K562 (cell line): ENCODE measurements around the gene STK24. TPM values are rescaled to one million over a fixed set of nuclear protein-coding genes. Genes with fewer than 3 reads are reported as not detected.

ENCODE experiments used
- CC2D1A ChIP-seq: fragments of 450-650 bp; IDR thresholded peaks from 2 replicates; pipeline ENCODE4 v1.6.1; 2017; ENCODE audit warnings: mild to moderate bottlenecking
- CHCHD3 ChIP-seq: fragments of 250-450 bp; sonication (Bioruptor Pico); IDR thresholded peaks from 2 replicates; pipeline ENCODE4 v2.1.2; 2022; ENCODE audit warnings: mild to moderate bottlenecking
- CREBBP ChIP-seq: IDR thresholded peaks from one replicate; pipeline ENCODE4 v1.6.1; 2012; ENCODE audit warnings: low read depth, mild to moderate bottlenecking, control low read depth, inconsistent platforms, low read length
- ELF1 ChIP-seq: fragments of 200-800 bp; sonication (Bioruptor generic); IDR thresholded peaks from 2 replicates; pipeline ENCODE4 v1.6.1; 2016; ENCODE audit warnings: missing genetic modification characterization, missing compliant biosample characterization
- GABPB1 ChIP-seq: sonication (generic); formaldehyde crosslinking; IDR thresholded peaks from 2 replicates; pipeline ENCODE4 v1.8.0; 2022; ENCODE audit warnings: mild to moderate bottlenecking, missing genetic modification reagents
- GATAD2A ChIP-seq: fragments of 450-650 bp; IDR thresholded peaks from 2 replicates; pipeline ENCODE4 v1.6.1; 2017
- HDAC8 ChIP-seq: fragments of 450-650 bp; IDR thresholded peaks from 2 replicates; pipeline ENCODE4 v1.6.1; 2016; ENCODE audit warnings: mild to moderate bottlenecking, missing genetic modification characterization, moderate library complexity, missing compliant biosample characterization
- MAZ ChIP-seq, 2 experiments: fragments of 450-650 bp in 1 of 2; sonication (generic) in 1 of 2; formaldehyde crosslinking; IDR thresholded peaks in 1 of 2; conservative IDR thresholded peaks in 1 of 2; 2 replicates each; pipeline versions ENCODE4 v1.4.0 to v1.5.0; 2020; ENCODE audit warnings: mild to moderate bottlenecking in 1 of 2, missing genetic modification reagents in 1 of 2
- NFIC ChIP-seq: fragments of 450-650 bp; IDR thresholded peaks from 2 replicates; pipeline ENCODE4 v1.6.1; 2017; ENCODE audit warnings: mild to moderate bottlenecking, inconsistent platforms
- REST ChIP-seq, 2 experiments: fragments of 450-650 bp; formaldehyde crosslinking in 1 of 2; IDR thresholded peaks; 2 replicates each; pipeline versions ENCODE4 v1.4.0 to v1.6.1; 2014 to 2020; ENCODE audit warnings: mild to moderate bottlenecking in 2 of 2, borderline replicate concordance in 1 of 2, low read depth in 1 of 2
- SMC3 ChIP-seq: conservative IDR thresholded peaks from 2 replicates; pipeline ENCODE4 v1.6.1; 2011; ENCODE audit warnings: low read depth, low read length, improper control_type of control experiment; ENCODE audit not compliant: insufficient read depth
- STAG1 ChIP-seq: sonication (generic); formaldehyde crosslinking; IDR thresholded peaks from 2 replicates; pipeline ENCODE4 v1.5.0; 2020; ENCODE audit warnings: missing genetic modification reagents, borderline replicate concordance
- TAF7 ChIP-seq: fragments of 450-650 bp; IDR thresholded peaks from 2 replicates; pipeline ENCODE4 v1.6.1; 2016; ENCODE audit warnings: missing genetic modification characterization, missing compliant biosample characterization
- TRIM24 ChIP-seq, 2 experiments: fragments of 450-650 bp; IDR thresholded peaks; 2 replicates each; pipeline ENCODE4 v1.6.1; 2016
- ZNF121 ChIP-seq: sonication (generic); formaldehyde crosslinking; conservative IDR thresholded peaks from 2 replicates; pipeline ENCODE4 v1.8.0; 2022; ENCODE audit warnings: missing genetic modification reagents
- ZNF124 ChIP-seq: sonication (generic); formaldehyde crosslinking; IDR thresholded peaks from 2 replicates; pipeline ENCODE4 v1.8.1; 2022; ENCODE audit warnings: missing genetic modification reagents
- ZNF3 ChIP-seq: fragments of 250-450 bp; sonication (Bioruptor Pico); IDR thresholded peaks from 2 replicates; pipeline ENCODE4 v1.5.0; 2021; ENCODE audit warnings: mild to moderate bottlenecking, moderate library complexity
- ZNF408 ChIP-seq: fragments of 250-450 bp; sonication (Bioruptor Pico); IDR thresholded peaks from 2 replicates; pipeline ENCODE4 v1.4.0; 2020; ENCODE audit warnings: low read depth, mild to moderate bottlenecking, moderate library complexity
- polyA plus RNA-seq, 8 experiments: library from polyadenylated mRNA; depleted of rRNA in 4 of 8; stranded (reverse) in 5 of 8; unstranded in 3 of 8; fragments of >200 nt; fragmentation: Nextera tagmentation in 2 of 8; fragmentation: Illumina TruSeq in 1 of 8; extraction: Ambion mirVana in 2 of 8; extraction: Trizol in 1 of 8; gene quantifications; 2 replicates each; pipeline versions ENCODE4 v1.2.1 to v1.2.3, GENCODE V29; 2011 to 2014; ENCODE audit warnings: inconsistent platforms in 1 of 8, missing spikeins in 1 of 8
- total RNA-seq, 7 experiments: library from RNA; depleted of rRNA in 6 of 7; stranded (reverse); fragments of >200 nt in 6 of 7; fragmentation: Illumina TruSeq in 2 of 7; extraction: Trizol in 2 of 7; gene quantifications; 2 replicates each; pipeline versions ENCODE4 v1.2.1 to v1.2.3, GENCODE V29; 2011 to 2021; ENCODE audit warnings: low replicate concordance in 1 of 7
- TF ChIP-seq, protein P1 (sequence below): sonication (generic); formaldehyde crosslinking; IDR thresholded peaks from 2 replicates; pipeline ENCODE4 v1.4.0; 2020; ENCODE audit warnings: mild to moderate bottlenecking, missing genetic modification reagents

STK24 gene
- total and polyA plus RNA-seq, 9 of the 15 experiments (the other 6 are each of a cell fraction or from before 2014, with no cell fraction given): 3.8 to 78.4 (median 28.2) TPM

DNA sequence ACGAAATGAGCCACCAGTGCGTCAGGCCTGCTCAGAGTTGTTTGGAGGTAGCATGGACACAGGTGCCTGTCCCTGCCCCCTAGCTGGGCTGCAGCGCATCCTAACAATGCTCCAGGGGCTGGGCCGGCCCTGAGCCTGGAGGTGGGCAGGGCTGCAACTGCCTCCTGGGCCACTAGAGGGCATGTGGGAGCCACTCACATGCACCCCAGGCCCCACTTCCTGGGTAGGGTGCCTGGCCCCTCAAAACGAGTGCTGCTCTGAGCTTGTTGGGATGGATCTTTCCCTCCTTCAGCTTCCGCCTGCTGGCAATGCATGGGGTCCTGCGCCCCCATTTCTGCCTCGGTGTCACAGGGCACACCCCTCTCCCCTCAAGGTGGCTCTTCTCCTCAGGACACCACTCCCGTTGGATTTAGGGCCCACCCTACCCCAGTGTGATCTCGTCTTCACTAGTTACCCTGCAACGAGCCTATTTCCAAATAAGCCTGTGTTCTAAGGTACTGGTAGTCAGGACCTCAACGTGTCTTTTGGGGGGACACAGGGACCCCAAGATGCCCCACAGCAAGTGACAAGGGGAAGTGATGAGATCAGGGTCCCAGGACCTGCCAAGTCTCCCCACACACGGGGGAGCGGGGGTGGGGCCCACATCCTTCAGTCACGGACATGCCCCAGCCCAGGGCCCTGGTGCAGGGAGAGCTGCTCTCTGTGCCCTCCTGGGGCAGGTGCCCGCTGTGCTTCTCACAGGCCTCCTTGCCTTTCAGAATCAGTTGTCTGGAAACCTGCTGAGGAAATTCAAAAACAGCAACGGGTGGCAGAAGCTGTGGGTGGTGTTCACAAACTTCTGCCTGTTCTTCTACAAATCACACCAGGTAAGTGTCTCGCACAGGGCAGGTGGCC, 131.3 kb downstream of the STK24 start (continued):
- TF ChIP-seq REST (IDR thresholded peaks at IDR 0.05; ENCODE audit: borderline replicate concordance) (peak; percentile 77), REST (CRISPR knock-in tag; IDR thresholded peaks at IDR 0.05; ENCODE audit: low read depth) (no peak), NFIC (no peak), STAG1 (CRISPR knock-in tag) (peak; percentile 76; the same call in 1 of the 2 replicates), TRIM24 (IDR thresholded peaks at IDR 0.05) (no peak), GATAD2A (no peak), SMC3 (peak; percentile 84), ZNF408 (CRISPR knock-in tag) (no peak), CC2D1A (0 out of 2 replicates have a peak, but pooled peaks have one; percentile 19), TAF7 (no peak), CREBBP (no peak), ZNF121 (CRISPR knock-in tag) (no peak), ZNF124 (CRISPR knock-in tag) (no peak), ZNF3 (CRISPR knock-in tag) (no peak), MAZ (CRISPR knock-in tag; conservative IDR thresholded peaks at IDR 0.05 in 1 of 2, IDR thresholded peaks at IDR 0.05 in 1 of 2) (0 out of 4 replicates have a peak, but pooled peaks of 1 of the 2 experiments have one; percentile 29), HDAC8 (tag) (no peak), ELF1 (tag) (peak; percentile 65), GABPB1 (0 out of 2 replicates have a peak, but pooled peaks have one; percentile 9), CHCHD3 (no peak)
- TF ChIP-seq, protein P1, sequence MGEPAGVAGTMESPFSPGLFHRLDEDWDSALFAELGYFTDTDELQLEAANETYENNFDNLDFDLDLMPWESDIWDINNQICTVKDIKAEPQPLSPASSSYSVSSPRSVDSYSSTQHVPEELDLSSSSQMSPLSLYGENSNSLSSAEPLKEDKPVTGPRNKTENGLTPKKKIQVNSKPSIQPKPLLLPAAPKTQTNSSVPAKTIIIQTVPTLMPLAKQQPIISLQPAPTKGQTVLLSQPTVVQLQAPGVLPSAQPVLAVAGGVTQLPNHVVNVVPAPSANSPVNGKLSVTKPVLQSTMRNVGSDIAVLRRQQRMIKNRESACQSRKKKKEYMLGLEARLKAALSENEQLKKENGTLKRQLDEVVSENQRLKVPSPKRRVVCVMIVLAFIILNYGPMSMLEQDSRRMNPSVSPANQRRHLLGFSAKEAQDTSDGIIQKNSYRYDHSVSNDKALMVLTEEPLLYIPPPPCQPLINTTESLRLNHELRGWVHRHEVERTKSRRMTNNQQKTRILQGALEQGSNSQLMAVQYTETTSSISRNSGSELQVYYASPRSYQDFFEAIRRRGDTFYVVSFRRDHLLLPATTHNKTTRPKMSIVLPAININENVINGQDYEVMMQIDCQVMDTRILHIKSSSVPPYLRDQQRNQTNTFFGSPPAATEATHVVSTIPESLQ (CRISPR knock-in tag): no peak
